Measurements from ENCODE around the gene NRP1.

DNA sequence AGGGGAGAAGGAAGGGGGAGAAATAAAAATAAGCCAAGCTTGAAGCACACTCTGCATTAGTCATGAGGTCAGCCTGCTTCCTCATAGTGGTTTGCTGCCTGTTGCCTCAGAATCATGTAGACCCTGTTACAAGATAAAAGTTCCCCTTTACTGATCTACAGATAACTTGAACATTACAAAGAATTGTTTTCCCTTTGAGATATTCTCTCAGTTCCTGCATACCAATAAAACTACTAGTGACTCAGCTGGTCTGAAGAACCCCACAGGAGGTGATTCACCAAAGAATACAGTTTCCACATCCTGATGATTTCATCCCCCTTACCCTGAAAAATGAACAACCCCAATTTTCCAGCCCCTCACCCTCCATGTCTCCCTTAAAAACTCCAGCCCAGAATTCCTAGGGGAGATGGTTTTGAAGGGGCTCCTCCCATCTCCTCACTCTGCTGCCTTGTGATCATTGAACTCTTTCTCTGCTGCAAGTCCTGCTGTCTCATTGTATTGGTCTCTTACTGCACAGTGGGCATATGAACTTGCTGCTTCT, 31.5 kb upstream of the NRP1 start:
- TF ChIP-seq OSR1 (CRISPR knock-in tag; IDR thresholded peaks at IDR 0.05): no peak
- TF ChIP-seq, protein P1, sequence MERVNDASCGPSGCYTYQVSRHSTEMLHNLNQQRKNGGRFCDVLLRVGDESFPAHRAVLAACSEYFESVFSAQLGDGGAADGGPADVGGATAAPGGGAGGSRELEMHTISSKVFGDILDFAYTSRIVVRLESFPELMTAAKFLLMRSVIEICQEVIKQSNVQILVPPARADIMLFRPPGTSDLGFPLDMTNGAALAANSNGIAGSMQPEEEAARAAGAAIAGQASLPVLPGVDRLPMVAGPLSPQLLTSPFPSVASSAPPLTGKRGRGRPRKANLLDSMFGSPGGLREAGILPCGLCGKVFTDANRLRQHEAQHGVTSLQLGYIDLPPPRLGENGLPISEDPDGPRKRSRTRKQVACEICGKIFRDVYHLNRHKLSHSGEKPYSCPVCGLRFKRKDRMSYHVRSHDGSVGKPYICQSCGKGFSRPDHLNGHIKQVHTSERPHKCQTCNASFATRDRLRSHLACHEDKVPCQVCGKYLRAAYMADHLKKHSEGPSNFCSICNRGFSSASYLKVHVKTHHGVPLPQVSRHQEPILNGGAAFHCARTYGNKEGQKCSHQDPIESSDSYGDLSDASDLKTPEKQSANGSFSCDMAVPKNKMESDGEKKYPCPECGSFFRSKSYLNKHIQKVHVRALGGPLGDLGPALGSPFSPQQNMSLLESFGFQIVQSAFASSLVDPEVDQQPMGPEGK (CRISPR knock-in tag; IDR thresholded peaks at IDR 0.05; ENCODE audit: borderline replicate concordance): no peak
- no peak for TF ChIP-seq ZFP30 (CRISPR knock-in tag; IDR thresholded peaks at IDR 0.05)
- no peak for TF ChIP-seq ZFP3 (CRISPR knock-in tag; IDR thresholded peaks at IDR 0.05)
